SK-N-MC (cell line): Measurements from ENCODE around the gene PRKG1.

ENCODE experiments used
- DNase-seq: peaks from one replicate; pipeline ENCODE4 v3.0.0-alpha.2; 2011; ENCODE audit warnings: low read depth, low spot score
- H3K27ac ChIP-seq: fragments of 200-600 bp; sonication (generic); 2 replicates; pipeline ENCODE4 v1.5.1; 2016; ENCODE audit warnings: mixed run types
- H3K36me3 ChIP-seq: fragments of 200-600 bp; sonication (generic); 2 replicates; pipeline ENCODE4 v1.6.1; 2017; ENCODE audit warnings: antibody characterized with exemption, low read length, mixed read lengths; ENCODE audit not compliant: insufficient read depth
- H3K4me3 ChIP-seq: fragments of 200-600 bp; sonication (generic); 2 replicates; pipeline ENCODE4 v1.5.1; 2016
- H3K9ac ChIP-seq: fragments of 200-600 bp; sonication (generic); 2 replicates; pipeline ENCODE4 v1.8.0; 2017; ENCODE audit warnings: mixed run types, mixed read lengths; ENCODE audit not compliant: insufficient read length
- H3K9me3 ChIP-seq: fragments of 200-600 bp; sonication (generic); 2 replicates; pipeline ENCODE4 v1.6.1; 2017; ENCODE audit warnings: low read depth, mild to moderate bottlenecking, antibody characterized with exemption, low read length, moderate library complexity, mixed read lengths
- EZH2 ChIP-seq: fragments of 200-600 bp; sonication (generic); IDR thresholded peaks from one replicate; pipeline ENCODE4 v1.6.1; 2017; ENCODE audit warnings: antibody characterized with exemption
- FOXP2 ChIP-seq: optimal IDR thresholded peaks from 2 replicates; pipeline ENCODE3; 2011; ENCODE audit warnings: mild to moderate bottlenecking, moderate library complexity; ENCODE audit not compliant: insufficient read depth; ENCODE audit errors: extremely low read length, control extremely low read depth
- POLR2AphosphoS5 ChIP-seq: IDR thresholded peaks from 2 replicates; pipeline ENCODE4 v1.6.1; 2012; ENCODE audit warnings: mild to moderate bottlenecking, low read depth, low read length, borderline replicate concordance

PRKG1 gene

GRCh38 chr10:51802030-51802429, 727.7 kb downstream of the PRKG1 start:
- H3K9ac ChIP-seq, result no peak overlapping the region
- no peak overlapping the region for H3K27ac ChIP-seq
- H3K36me3 ChIP-seq, result no peaks in the 10 kb centered on the region
- H3K9me3 ChIP-seq, result no peaks in the 10 kb centered on the region
- no peak for DNase-seq
- TF ChIP-seq FOXP2 (no peak), POLR2AphosphoS5 (no peak), EZH2 (no peak)
- no peak overlapping the region for H3K4me3 ChIP-seq

DNA sequence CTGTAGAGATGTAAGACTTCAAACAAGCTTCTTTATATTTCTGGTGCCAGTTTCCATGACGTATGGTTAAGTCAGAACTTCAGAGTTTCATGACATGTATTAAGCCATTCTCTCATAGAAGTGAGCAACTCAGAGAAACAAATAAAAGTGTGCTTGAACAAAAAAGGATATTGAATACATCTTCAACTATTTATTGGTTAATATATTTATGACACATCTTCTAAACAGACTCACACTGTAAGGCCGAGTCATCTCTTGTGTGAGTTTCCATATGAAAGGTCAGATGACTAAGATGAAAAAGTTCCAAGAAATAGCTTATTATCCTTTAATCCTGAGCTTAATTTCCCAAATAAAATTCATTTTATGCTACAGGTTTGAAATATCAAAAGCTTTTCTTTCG, 730.6 kb downstream of the PRKG1 start:
- H3K27ac ChIP-seq, result no peak overlapping the region
- no peaks in the 10 kb centered on the region for H3K9me3 ChIP-seq
- no peaks in the 10 kb centered on the region for H3K36me3 ChIP-seq
- TF ChIP-seq EZH2 (no peak), FOXP2 (no peak), POLR2AphosphoS5 (no peak)
- no peak for DNase-seq
- H3K4me3 ChIP-seq, result no peak overlapping the region
- H3K9ac ChIP-seq, result no peak overlapping the region

GRCh38 chr10:51806079-51806835, 732.0 kb downstream of the PRKG1 start:
- Histone ChIP-seq H3K4me3 (no peak overlapping the region), H3K9ac (no peak overlapping the region), H3K27ac (no peak overlapping the region), H3K36me3 (no peaks in the 10 kb centered on the region), H3K9me3 (no peaks in the 10 kb centered on the region)
- DNase-seq, result no peak
- no peak for TF ChIP-seq FOXP2
- no peak for TF ChIP-seq EZH2
- TF ChIP-seq POLR2AphosphoS5, result no peak

DNA sequence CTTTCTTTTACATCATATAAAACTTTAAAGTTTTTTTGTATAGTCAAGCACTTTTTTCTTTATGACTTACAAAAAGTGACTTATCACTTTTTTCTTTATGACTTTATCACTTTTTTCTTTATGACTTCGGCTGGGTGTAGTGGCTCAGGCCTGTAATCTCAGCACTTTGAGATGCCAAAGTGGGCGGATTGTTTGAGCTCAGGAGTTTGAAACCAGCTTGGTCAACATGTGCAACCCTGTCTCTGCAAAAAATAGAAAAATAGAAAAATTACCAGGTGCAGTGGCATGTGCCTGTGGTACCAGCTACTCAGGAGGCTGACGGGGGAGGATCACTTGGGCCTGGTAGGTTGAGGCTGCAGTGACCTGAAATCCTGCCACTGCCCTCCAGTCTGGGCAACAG, 733.9 kb downstream of the PRKG1 start:
- Histone ChIP-seq H3K36me3 (no peaks in the 10 kb centered on the region), H3K27ac (no peak overlapping the region), H3K9ac (no peak overlapping the region), H3K4me3 (no peak overlapping the region), H3K9me3 (no peaks in the 10 kb centered on the region)
- TF ChIP-seq POLR2AphosphoS5, result no peak
- TF ChIP-seq EZH2, result no peak
- no peak for TF ChIP-seq FOXP2
- DNase-seq, result no peak

DNA sequence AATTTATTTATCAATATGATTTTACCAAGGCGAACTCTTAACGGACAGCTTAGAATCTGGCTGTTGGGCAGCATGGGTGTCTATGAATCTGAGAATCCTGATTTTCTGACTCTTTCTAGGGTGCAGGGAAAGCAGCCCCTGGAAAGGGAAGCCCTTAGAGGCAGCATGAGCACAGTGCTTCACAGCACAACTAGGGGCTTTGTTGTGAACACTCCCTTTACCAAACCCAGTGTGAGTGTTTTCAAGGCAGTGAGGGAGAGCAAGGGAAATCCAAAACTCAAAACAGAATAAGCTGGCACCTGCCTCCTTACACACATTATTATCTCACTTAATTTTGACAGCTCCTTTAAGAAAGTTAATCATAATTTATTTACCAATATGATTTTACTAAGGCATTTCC, 741.4 kb downstream of the PRKG1 start:
- Histone ChIP-seq H3K9me3 (no peaks in the 10 kb centered on the region), H3K9ac (no peak overlapping the region), H3K27ac (no peak overlapping the region), H3K4me3 (no peak overlapping the region), H3K36me3 (no peaks in the 10 kb centered on the region)
- DNase-seq, result no peak
- TF ChIP-seq FOXP2, result no peak
- TF ChIP-seq EZH2, result no peak

- Histone ChIP-seq H3K9me3 (no peaks in the 10 kb centered on the region), H3K27ac (no peak overlapping the region), H3K36me3 (no peaks in the 10 kb centered on the region), H3K4me3 (no peak overlapping the region), H3K9ac (no peak overlapping the region)
- TF ChIP-seq POLR2AphosphoS5 (no peak), FOXP2 (no peak), EZH2 (no peak)
- DNase-seq, result no peak
These were observed 746.8 kb downstream of the PRKG1 start for GRCh38 chr10:51821045-51821444.

DNA sequence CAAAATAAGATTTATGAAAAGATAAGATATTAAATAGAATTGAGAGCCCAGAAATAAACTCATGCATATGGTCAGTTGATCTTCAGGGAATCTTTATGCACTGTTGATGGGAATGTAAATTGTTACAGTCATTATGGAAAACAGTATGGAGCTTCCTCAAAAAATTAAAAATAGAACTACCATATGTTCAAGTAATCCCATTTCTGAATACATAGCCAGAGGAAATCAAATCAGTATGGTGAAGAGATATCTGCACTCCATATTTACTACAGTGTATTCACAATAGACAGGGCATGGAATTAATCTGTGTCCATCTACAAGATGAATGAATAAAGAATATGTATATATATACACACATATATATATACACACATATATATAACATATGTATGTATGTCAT, 747.5 kb downstream of the PRKG1 start:
- no peak for DNase-seq
- Histone ChIP-seq H3K27ac (no peak overlapping the region), H3K4me3 (no peak overlapping the region), H3K9me3 (no peaks in the 10 kb centered on the region), H3K9ac (no peak overlapping the region), H3K36me3 (no peaks in the 10 kb centered on the region)
- TF ChIP-seq POLR2AphosphoS5, result no peak
- TF ChIP-seq EZH2, result no peak
- TF ChIP-seq FOXP2, result no peak

GRCh38 chr10:51832652-51833383, 758.5 kb downstream of the PRKG1 start:
- Histone ChIP-seq H3K36me3 (no peaks in the 10 kb centered on the region), H3K9me3 (no peaks in the 10 kb centered on the region), H3K9ac (no peak overlapping the region), H3K4me3 (no peak overlapping the region), H3K27ac (no peak overlapping the region)
- DNase-seq, result no peak
- TF ChIP-seq POLR2AphosphoS5 (no peak), EZH2 (no peak), FOXP2 (no peak)
